Measurements from ENCODE around the gene CHID1. TPM values are rescaled to one million over a fixed set of nuclear protein-coding genes. Genes with fewer than 3 reads are reported as not detected.

Gene CHID1
- total and polyA plus RNA-seq, 2 of the 8 experiments (the other 6 are each of a cell fraction or from before 2014, with no cell fraction given) = 81.2 to 88.5 TPM

DNA sequence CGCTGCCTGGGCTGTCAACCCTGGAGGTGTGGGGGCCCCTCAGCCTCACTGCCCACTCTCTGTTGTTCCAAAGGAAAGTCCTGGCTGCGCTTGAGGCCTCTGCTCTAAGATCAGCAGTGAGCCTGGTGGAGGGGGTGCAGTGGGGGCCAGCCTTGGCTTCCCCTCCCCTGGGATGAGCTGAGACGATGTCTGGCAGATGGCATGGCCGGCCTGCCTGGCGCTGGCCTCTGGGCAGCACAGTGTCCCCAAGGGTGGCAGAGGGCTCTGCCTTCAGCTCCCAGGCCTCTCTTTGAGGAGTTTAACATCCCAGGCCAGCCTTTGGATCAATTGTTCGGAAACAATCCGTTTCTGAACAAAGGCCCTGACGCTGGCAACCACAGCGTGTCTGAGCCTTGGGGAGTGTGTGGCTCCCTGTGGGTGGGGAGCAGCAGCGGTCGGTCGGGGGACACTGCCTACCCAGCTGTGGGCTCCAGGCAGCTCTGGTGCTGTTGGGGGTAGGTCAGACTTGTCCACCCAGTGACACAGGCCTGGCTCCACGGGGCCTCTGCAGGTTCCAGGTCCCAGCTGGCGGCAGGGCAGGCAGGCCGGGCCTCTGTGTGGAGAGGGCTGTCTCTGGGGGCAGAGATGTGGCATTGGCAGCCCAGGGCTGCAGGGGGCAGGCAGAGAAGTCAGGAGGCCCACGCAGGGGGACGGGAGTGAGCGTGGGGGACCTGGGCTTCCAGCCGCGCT lies 55.8 kb downstream of the CHID1 start:
- DNase-seq (ENCODE audit: low read depth in 1 of 2, low spot score in 2 of 2) (no peak), FAIRE-seq (no peak)
- Histone ChIP-seq H3K27me3 (replicated peaks in 1 of 4; ENCODE audit: control insufficient read depth in 3 of 4, extremely low read depth in 1 of 4, insufficient read depth in 3 of 4, low read length in 3 of 4) (peaks cover 0 to 2% (median under 1%) of the 10 kb centered on the region in 4 experiments; a peak in 3 of 7 replicates), H2BK12ac (ENCODE audit: low read depth, low read length) (no peak overlapping the region), H3K23me2 (ENCODE audit: low read depth, low read length) (peaks cover 13% of the 10 kb centered on the region; the same call in 1 of the 2 replicates), H2BK20ac (ENCODE audit: low read length) (no peak overlapping the region), H3K9me3 (ENCODE audit: insufficient read depth in 2 of 2, low read depth in 1 of 2, low read length in 1 of 2) (no peaks in the 10 kb centered on the region), H4K8ac (ENCODE audit: extremely low read depth, insufficient read depth, low read length) (no peak overlapping the region), H3K18ac (ENCODE audit: extremely low read depth, low read length) (no peak overlapping the region), H3K9ac (replicated peaks in 1 of 4; ENCODE audit: extremely low read depth in 1 of 4, low read depth in 3 of 4, low read length in 3 of 4) (no peak overlapping the region), H3K14ac (ENCODE audit: insufficient read length) (no peak overlapping the region), H2BK15ac (ENCODE audit: low read length) (0 out of 2 replicates have a peak overlapping the region, but pooled peaks have one; percentile 46), H2AFZ (ENCODE audit: low read length) (no peak overlapping the region), H3K4ac (replicated peaks; ENCODE audit: insufficient read length, low read depth, low read length) (no peak overlapping the region), H2AK5ac (ENCODE audit: low read depth, low read length) (no peak overlapping the region), H2BK5ac (ENCODE audit: low read depth, low read length) (no peak overlapping the region), H3K27ac (ENCODE audit: low read depth, low read length) (no peak overlapping the region), H3K36me3 (ENCODE audit: control insufficient read depth in 2 of 4, insufficient read depth in 4 of 4, low read length in 3 of 4) (no peaks in the 10 kb centered on the region), H3K4me2 (ENCODE audit: insufficient read depth in 1 of 2, low read depth in 2 of 2, low read length in 2 of 2) (no peak overlapping the region), H4K20me1 (replicated peaks in 1 of 2; ENCODE audit: control insufficient read depth in 1 of 2, insufficient read depth in 2 of 2, low read length in 2 of 2) (peaks cover 24 to 56% of the 10 kb centered on the region in 2 experiments), H3K4me1 (replicated peaks in 1 of 4; ENCODE audit: control insufficient read depth in 3 of 4, insufficient read depth in 4 of 4, low read length in 3 of 4) (peaks cover 0 to 22% (median 18%) of the 10 kb centered on the region in 4 experiments; a peak in 6 of 7 replicates), H3K79me2 (ENCODE audit: control insufficient read depth in 1 of 2, insufficient read depth in 2 of 2, low read length in 2 of 2) (no peaks in the 10 kb centered on the region; a peak in 1 of 4 replicates), H2BK120ac (replicated peaks; ENCODE audit: low read depth, low read length) (no peak overlapping the region), H3K56ac (replicated peaks; ENCODE audit: insufficient read length, low read depth, low read length) (no peak overlapping the region), H3K23ac (ENCODE audit: insufficient read length) (no peak overlapping the region), H3K79me1 (ENCODE audit: low read depth, low read length) (peaks cover 5% of the 10 kb centered on the region), H4K91ac (replicated peaks; ENCODE audit: insufficient read length, low read length) (no peak overlapping the region), H4K5ac (ENCODE audit: insufficient read length, low read depth, low read length) (no peak overlapping the region), H3K4me3 (ENCODE audit: extremely low read depth in 1 of 4, insufficient read depth in 2 of 4, low read depth in 3 of 4, low read length in 4 of 4) (no peak overlapping the region)
- 94% methylated on average over 15 of the region's 20 CpGs; no CpG with 5 or more reads in 1 of the 2 experiments for WGBS, 2 experiments (ENCODE audit: extremely low coverage in 1 of 2, insufficient coverage in 1 of 2, insufficient read length in 1 of 2, insufficient replicate concordance in 2 of 2, low coverage in 1 of 2, low lambda C conversion rate in 2 of 2, missing lambda C conversion rate in 1 of 2)
- POLR2A ChIA-PET (ENCODE audit: partially characterized antibody) = interaction anchor here (0.8 to 13.8 kb wide), 7 partner anchors 9 to 39 kb away, joined by 3 to 234 read pairs (median 8); partner anchors contain the start of genes CD151, POLR2L and TSPAN4
- TF ChIP-seq RXRA (IDR thresholded peaks at IDR 0.05; ENCODE audit: insufficient read depth, low read depth, low read length) (no peak), HDAC6 (IDR thresholded peaks at IDR 0.05; ENCODE audit: low read depth, low read length) (no peak), TEAD4 (IDR thresholded peaks at IDR 0.05; ENCODE audit: low read depth, low read length) (no peak)
- CTCF ChIA-PET (ENCODE audit: partially characterized antibody) = interaction anchor here (0.6 to 10.5 kb wide), 10 partner anchors 9 to 196 kb away, joined by 3 to 74 read pairs (median 4); partner anchors contain the start of gene TSPAN4
